GM23338 (cell line): ENCODE data around the gene RPF1.

Source experiments
- CTCF ChIP-seq, 2 experiments: fragments of 200-600 bp in 1 of 2; sonication (generic) in 1 of 2; conservative IDR thresholded peaks; 2 replicates each; pipeline versions ENCODE4 v1.5.1 to v1.6.1; 2016 to 2017; ENCODE audit warnings: antibody characterized with exemption in 2 of 2, low read depth in 2 of 2, mild to moderate bottlenecking in 2 of 2, moderate library complexity in 1 of 2
- EZH2 ChIP-seq: fragments of 200-600 bp; sonication (generic); IDR thresholded peaks from one replicate; pipeline ENCODE4 v1.8.0; 2017; ENCODE audit warnings: antibody characterized with exemption, mild to moderate bottlenecking, low read depth; ENCODE audit not compliant: unreplicated experiment
- POLR2AphosphoS5 ChIP-seq: IDR thresholded peaks from 2 replicates; pipeline ENCODE4 v1.6.1; 2016; ENCODE audit warnings: antibody characterized with exemption, low read depth

GRCh38 chr1:84450910-84451309, 28.2 kb upstream of the RPF1 start:
- no peak for TF ChIP-seq CTCF (conservative IDR thresholded peaks at IDR 0.05; ENCODE audit: low read depth in 2 of 2)
- TF ChIP-seq EZH2 = no peak
- no peak for TF ChIP-seq POLR2AphosphoS5
